Forelimb muscle (tissue), 1 donor: ENCODE results near the gene LRP1B. TPM values are rescaled to one million over a fixed set of nuclear protein-coding genes. Genes with fewer than 3 reads are reported as not detected.

ENCODE experiments used
- DNase-seq: peaks from one replicate; pipeline ENCODE4 v3.0.0-alpha.2; 2013; ENCODE audit warnings: low read depth
- polyA plus RNA-seq: library from polyadenylated mRNA; unstranded; fragments of 120-200 nt; gene quantifications from one replicate; pipeline ENCODE4 v1.2.1, GENCODE V29; 2013; ENCODE audit not compliant: insufficient read length

LRP1B gene
- polyA plus RNA-seq, 1 donor = 2.2 TPM

DNA sequence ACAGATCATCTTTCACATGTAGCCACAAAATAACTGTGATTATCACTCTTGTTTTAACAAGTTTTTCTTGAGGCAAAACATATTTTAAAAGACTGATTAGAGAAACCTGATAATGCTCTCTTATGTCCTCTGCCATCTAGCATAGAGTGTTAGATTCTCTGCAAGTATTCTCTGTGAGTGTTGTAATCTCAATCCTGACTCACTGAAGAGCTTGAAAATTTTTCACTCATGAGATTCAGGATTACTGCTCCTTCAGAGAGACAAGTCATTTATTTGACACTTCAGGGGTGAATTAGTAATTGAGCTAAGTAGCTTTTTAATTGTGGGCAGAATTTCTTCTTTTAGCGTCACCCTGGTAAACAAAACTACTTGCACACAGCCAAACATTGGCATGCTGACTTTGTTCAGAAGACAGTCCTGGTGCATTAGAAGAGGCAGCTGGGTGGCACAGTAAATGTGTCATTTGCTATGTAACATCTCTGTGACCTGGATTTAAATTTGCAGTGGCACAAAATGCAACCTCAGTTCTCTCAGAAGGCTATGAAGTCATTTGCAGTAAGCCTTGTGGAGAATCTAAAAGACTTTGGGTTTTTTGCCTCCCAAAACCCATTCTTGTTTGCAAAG is 172.9 kb downstream of the LRP1B start:
- no peak for DNase-seq

DNA sequence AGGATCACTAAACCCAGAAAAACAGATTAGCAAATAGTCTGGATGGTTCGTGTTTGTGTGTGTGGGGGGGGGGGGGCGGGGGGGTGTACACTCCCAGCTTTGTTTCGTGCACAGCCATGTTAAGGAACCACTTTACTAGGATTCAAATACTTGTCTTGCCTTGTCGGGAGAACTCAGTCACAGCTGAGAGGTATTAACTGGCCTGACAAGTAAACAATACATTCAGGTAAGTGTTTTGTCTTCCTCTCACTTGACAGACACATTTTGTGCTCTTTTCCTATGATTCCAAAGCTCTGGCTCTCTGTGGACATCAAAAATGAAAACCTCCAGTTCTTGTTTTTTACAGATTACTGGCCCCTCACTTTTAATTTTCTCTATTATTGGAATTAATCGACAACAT is 173.5 kb downstream of the LRP1B start:
- DNase-seq = no peak

DNA sequence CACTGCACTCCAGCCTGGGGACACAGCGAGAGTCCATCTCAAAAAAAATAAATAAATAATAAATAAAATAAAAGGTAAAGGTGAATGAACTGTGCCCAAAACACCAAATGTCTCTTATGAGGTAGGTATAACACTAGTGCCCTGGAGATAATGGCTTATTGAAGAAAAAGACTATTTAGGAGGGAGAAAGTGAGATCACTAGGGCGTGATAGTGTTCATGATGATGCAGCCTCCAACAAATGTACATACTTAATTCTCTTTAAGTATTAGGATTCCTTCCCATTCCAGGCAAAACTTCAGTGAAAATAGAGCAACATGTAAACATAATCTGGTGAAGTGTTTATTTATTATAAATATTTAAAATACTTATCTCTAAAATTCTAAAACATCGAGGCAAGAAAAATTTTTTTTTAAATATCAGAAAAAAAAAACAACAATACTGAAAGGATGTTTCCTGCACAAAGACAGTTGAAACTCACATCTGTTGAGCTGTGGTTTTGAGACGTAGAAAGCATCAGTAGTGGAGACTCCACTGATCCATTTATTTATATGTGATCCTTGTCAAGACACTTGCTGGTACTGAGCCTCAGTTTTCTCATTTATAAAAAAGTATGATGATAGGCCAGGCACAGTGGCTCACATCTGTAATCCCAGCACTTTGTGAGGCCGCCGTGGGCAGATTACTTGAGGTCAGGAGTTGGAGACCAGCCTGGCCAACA is 183.3 kb downstream of the LRP1B start:
- DNase-seq = no peak

DNA sequence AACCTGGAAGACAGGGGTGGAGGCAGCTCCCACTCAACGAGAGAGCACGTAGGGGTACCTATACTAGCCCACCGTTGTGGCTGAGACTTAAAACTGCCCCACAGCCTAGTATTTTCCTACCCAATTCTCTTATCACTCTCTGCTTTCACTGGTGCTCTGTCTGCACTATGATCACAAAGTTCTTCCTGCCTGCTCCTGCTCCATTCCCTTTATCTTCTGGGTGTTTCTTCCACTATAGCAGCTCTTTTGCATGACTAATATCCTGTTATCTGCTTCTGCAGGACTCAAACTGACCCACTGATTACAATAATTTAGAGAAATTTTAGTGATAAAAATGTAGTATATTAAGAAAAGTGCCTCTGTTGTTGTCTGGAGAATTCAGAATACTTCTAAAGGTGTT is 184.8 kb downstream of the LRP1B start:
- DNase-seq = no peak

DNA sequence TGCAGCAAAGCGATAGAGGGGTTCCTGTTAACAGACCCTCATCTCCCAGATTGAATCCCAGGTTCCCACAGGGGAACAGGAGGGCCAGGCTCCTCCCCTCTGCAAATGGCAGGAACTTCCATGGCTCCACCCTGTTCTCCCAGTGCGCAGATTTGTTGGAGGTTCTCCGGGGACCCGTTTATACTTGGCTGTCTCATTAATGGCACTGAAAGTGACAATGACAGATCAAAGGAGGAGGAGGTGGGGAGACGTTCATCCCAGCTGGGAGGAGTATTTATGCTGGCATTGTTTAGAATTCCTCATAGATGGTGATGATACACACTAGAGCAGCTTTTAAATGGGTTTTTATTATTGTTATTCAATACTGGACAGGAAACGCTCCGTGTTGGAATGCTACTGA is 186.9 kb downstream of the LRP1B start:
- no peak for DNase-seq

DNA sequence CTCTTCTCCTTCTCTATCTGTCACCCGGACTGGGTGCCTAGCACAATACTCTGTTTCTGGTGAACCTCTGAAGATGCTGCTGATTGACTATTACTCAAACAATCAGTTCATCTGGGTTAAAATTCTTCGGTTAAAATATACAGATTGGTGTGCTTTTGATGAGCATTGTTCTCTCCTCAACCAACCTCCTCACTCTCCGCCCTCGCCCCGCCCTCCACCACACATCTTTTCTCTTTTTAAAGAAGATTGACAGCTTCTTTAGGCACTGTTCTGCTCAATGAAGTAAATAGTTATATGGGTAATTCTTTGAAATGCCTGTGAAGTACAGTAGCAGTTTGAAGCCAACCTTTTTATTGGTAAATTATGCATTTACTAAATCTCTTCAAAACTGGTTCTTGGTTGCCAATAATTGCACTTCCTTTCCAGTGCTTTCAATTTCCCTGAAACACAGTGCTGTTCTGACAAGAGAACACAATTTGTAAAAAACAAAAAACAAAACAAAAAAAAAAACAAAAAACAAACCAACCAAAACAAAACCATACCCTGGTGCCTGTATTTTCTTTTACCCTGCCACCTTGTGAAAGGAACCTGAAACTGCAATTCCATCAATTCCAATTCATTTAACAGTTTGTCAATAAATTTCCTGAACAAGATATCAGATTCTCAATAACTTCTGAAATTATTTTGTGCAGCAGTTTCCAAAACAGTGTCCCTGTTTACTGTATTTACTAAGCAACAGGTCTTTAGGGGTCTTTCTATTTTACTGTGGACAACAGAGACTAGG is 188.6 kb downstream of the LRP1B start:
- DNase-seq = no peak

DNA sequence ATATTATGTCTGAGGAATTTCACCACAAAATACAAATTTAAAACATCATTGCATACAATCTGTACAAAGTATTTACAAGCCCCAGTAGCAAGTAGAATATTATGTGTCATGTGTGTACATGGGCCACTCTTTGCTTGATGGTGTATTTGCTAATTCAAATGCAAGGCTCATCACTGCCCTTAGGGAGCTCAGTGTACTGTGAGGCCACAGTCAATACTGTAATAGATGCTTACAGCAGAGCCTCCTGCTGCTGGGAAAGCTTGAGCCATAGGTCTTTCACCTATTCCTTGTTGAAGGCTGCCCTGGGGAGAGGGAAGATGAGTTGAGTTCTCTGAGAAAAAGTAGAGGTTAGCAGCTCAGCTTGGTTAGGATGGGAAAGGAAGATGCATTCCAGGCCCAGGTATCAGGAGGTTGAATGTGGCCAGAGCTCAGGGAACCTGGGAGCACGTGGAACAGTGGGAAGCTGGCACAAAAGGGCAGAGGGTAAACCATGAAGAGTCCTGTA is 189.6 kb downstream of the LRP1B start:
- no peak for DNase-seq

DNA sequence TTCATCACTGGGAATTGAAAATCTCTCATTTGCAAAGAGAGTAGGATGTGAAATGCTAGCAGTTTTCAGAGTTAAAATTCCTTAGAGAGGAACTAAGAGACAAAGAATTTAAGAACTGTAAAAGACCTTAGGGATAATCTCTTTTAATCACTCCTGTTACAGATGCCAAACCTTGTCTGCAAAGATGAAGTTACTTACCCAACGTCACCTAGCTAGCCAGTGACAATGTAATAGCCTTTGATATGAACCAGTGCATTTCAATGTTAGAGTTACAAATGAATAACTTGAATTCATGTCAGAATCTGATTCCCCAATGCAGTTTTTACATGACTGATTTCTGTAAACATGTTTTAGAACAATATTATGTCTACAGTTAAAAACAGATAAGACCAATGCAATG is 190.1 kb downstream of the LRP1B start:
- DNase-seq = no peak

DNA sequence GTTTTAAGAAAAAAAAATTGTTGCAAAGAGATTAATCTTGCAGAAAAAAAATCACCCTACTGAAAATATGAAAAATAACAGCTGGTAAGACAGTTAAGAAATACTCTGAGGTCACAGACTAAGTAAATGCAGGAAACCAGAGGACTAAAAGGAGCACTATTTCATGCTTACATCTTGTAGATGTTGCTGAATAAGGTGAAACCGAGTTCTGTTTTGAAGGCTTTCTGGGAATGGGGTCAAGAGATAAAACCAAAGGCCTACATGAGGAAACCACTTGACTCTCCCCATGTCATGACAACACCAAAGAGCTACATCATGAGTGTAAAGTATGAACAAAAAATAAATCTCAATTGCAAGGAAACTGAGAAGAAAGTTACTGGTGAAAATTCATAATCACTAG is 197.6 kb downstream of the LRP1B start:
- DNase-seq = no peak

DNA sequence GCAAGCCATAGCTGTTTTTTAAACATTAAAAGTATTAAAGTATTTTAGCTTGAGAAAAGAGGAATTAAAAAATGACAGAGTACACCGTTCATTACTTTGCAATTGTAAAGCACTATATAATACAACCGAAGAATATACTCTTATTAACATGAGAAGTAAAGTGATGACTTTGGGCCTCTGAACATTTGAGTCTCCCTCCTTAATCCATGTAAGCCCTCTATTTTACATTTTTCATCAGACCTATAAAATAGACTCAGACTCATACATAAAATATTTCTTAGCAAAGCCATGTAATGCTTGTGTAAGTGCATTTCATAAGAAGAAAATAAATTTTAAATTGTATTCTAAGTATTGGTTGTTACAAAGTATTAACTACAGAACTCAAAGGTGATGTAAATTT is 198.6 kb downstream of the LRP1B start:
- DNase-seq = no peak

DNA sequence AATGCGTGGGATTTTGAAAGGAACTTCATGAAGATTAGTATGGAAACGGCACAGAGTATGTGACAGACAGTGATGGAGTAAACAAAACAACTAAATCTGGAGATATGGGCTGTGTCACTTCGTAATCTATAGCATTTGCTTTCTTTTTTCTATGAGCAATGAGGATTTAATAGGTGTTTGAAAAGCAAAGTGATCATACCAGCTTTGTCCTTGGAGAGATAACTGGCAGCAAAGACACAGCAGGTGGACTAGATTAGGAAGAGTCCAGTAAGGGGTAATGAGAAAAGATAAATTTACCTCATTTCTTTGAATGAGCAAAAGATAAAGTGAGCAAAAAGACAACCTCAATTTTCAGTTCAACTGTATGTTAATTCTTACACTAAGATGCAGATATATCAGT is 199.0 kb downstream of the LRP1B start:
- no peak for DNase-seq

DNA sequence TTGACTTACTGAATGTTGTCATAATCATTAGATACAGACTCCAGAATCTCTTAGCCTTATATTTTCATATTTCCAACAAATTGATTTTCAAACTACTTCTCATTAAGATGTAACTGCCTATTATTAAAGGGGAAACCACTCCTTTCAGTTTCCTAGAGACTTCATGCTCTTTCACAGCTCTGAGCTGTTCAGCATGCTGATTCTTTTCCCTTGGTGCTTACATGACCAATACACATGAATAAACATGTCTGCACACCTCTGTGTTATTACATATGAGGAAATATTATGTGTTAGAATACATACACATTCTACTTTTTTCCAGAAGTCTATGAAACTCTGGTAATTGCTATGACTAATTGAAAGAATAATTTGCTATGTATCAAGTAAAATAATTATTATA is 200.0 kb downstream of the LRP1B start:
- no peak for DNase-seq

DNA sequence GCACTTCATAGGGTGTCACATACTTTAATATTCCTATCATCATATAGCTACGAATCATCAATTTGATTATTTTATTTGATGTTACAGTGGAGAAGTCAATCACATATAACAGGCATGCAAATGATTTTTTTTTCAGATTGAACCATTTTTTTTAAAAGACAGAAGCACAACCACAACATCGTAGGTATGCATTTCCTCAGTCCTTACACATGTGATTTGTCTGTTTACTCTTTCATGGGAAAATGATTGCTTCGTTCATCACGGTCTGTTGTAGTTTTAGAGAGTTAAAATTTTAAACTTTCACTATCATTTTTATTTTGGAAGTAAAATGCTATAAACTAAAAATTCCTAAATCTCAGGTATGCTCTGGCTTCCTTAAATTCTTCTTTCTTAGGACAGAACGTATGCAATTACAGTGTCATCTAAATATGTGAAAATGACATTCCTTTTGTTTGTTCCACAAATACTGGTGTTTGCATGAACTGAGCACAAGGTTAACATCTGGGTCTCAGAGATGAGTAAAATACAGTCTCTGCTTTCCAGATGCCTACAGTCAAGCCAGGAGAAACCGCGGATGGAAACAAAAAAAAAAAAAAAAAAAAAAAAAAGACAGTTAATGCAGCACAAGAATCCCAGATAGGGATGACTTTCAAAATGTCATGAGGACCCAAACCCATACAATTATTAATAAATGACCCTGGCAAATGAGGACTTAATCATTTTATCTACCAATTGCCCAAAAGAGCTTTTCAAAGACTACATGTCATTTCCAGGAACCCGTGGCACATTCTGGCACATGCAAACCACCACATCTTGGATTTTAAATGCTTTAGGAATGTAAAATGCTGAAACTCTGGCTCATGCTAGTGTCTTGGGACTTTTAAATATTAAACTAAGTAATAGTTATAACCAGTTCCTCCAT is 201.2 kb downstream of the LRP1B start:
- no peak for DNase-seq

DNA sequence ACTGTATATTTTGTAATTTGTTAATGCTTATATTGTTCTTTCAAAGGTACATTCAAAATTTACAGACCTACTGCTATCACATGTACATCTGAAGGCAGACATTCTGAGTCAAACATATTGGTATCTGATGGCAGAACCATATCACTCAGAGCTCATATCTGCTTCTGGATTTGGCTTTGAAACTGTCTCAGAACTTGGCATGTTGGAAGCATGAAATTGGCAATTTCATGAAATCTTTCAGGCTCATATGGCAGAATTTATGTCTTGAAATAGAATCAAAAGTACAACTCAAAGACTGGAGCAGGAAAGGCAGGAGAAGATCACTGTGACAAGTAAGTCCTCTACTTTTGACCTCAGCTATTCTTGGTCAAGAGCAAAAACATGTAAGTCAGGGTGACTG is 202.3 kb downstream of the LRP1B start:
- no peak for DNase-seq

DNA sequence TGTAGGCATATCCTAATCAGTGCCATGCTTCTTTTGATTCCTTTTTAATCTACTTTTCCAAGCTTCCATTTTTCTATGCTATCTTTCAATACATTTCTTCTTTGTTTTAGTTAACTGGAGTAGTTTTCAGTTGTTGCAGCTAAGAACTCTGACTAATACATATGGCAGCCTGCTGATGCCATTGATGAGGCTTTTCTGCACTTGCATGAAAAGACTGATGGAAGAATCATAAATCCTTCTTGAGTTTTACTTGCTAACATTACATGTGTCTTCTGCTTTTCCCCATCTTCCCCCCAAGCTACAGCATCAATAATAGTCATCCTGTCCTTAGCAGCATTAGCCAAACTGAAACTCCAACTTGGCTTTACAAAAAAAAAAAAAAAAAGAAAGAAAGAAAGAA is 203.3 kb downstream of the LRP1B start:
- DNase-seq = no peak

DNA sequence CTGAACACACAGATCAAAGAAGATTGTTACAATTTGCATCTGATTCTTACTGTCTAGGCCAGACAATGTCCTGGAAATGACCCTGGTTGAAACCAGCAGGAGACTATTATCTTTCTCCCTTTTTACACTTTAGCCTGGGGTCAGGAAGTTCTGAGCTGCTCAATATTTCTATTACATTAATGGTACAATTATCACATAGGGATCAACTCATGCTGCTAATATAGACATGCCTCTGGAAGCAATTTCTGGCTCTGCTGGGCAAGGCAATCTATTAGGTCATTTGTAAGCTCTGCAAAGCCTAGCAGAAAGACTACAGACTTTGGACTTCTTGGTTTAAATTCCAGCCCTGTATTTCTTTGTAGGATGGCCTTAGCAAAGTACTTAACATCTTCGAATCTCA is 205.3 kb downstream of the LRP1B start:
- DNase-seq = no peak

DNA sequence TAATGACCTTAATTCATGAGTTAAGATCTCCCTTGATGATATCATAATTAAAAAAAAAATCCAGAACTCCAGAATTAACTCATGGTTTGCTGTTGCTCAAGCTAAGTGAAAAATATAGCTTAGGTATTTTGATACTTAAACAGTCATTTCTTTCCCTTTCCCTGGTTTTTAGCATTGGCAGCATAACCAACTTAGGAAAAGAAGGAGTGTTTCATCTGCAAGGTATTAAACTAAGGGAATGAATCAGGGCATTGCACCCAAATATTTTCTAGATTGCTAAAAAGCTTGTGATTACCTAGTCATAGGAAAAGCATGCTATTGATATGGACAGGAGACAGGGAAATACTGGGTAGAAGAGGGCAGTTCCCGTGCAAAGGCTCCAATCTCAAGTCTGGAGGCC is 207.2 kb downstream of the LRP1B start:
- no peak for DNase-seq

DNA sequence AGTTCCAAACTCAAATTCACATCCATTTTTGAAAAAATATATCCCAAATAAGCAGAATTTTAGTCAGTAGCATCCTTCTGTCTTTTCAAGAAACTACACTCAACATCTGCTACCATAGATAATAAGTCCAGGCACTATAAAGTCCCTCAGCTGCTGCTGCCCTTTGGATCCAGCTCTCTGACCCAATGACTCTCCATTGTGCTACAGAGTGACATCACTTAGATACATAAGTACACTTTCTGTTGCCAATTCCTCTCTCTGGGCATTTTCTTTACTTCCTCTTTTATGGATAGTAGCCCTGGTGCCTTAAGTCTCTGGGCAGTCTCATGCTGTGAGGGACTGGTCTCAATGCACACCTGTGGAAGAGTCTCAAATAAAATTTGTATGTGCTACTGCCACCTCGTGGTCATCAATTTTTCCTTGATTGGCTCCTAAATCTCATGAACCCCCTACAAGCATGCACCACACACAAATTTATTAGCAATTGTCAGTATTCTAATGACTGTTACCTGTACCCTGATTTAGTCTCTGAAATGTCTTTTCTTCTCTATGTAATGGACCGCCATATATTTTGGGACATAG is 219.2 kb downstream of the LRP1B start:
- DNase-seq = no peak

DNA sequence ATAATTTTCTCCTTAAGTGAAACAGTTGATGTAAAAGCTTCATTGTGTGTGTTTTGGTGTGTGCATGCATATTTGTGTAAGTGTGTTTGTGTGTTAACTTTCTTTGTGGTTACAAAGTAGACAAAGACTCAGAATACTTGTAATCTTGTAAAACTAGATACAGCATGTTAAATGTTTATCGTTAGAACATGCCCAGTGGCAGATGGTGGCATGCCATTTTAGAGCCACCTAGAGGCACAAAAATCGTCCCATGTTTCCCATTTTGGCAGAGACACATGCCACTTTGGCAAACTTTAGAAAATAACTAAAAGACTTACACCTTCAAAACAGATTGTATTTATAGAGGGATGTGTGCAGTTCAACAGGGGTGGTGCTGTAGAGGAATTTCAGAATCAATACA is 224.1 kb downstream of the LRP1B start:
- DNase-seq = no peak

DNA sequence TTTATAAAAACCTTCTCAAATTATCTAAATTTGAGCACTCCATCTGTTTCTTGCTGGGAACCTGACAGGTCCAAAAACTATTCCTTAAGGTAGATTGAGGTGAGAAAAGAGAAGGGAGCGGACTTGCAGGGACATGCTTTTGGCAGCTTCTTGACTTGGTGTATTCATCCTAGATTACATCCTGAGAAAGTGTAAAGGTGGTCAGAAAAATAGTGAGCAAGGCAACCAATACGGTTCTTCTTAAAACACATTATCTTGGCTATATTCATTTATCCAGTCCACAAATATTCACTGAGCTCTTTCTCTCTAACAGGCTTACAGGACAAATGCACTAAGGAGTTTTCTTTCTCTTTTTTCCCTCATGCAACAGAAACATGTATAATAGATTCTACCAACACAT is 230.0 kb downstream of the LRP1B start:
- DNase-seq = no peak

DNA sequence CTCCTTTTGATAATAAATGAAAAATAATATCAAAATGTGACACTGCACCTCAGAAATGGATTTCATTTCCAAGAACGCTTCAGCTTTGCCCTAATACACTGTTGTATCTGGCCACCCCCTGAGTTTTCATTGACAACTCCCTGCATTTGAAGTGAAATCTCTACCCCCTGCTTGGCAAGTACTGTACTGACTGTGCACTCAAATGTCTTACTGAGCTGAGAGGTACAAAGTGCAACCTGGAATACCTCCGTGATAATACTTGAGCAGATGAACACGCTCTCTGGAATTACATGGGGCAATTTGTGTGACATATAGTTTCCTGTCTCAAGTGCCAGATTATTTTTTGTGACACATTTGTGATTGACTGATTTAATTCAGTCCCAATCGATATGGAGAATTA is 231.1 kb downstream of the LRP1B start:
- no peak for DNase-seq
